AML-193 (cell line): Measurements from ENCODE around the gene CYP2E1.
"Not testable (repeated sequence)": the region's sequence is repeated elsewhere in the genome, so short reads cannot be mapped to it uniquely, and the experiment has no call there.

Source experiments
- DNase-seq, 2 experiments: peaks; one replicate each; lab custom pipeline; 2025; lab: John Stamatoyannopoulos, UW

The CYP2E1 gene

GRCh38 chr10:133573460-133573859 is 46.3 kb downstream of the CYP2E1 start:
- DNase-seq = not testable (repeated sequence)

- DNase-seq = not testable (repeated sequence)
These were observed 49.9 kb downstream of the CYP2E1 start for GRCh38 chr10:133577037-133577436.
